ENCODE results near the gene OTUD1.

The OTUD1 gene

DNA sequence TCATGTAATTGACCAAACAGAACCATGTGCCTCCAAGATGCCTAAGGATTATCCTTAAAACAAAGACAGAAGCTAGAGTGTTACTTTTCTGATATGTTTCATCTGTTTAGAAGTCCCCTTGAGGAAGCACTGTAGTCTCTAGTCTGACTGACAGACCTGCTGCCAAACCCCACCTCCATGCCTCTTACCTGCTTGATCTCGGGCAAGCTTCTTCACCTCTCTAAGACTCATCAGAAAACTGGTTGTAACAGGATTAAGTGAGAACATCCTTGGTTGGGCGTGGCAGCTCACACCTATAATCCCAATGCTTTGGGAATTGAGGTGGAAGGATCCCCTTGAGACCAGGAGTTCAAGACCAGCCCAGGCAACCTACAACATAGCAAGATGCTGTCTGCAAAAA, 42.2 kb upstream of the OTUD1 start:
- Histone ChIP-seq H3K4me1 (ENCODE audit: insufficient read depth, poor library complexity, severe bottlenecking) (peaks cover 3% of the 10 kb centered on the region), H3K4me3 (ENCODE audit: severe bottlenecking) (no peak overlapping the region), H3K36me3 (ENCODE audit: low read depth) (no peaks in the 10 kb centered on the region), H3K27ac (ENCODE audit: poor library complexity, severe bottlenecking) (no peak overlapping the region), H3K27me3 (ENCODE audit: insufficient read depth, poor library complexity, severe bottlenecking) (no peaks in the 10 kb centered on the region), H3K9me3 (ENCODE audit: severe bottlenecking) (no peaks in the 10 kb centered on the region)
- no peak for DNase-seq (ENCODE audit: low spot score)
- ATAC-seq (ENCODE audit: low read depth) = no peak
- TF ChIP-seq, protein P1, sequence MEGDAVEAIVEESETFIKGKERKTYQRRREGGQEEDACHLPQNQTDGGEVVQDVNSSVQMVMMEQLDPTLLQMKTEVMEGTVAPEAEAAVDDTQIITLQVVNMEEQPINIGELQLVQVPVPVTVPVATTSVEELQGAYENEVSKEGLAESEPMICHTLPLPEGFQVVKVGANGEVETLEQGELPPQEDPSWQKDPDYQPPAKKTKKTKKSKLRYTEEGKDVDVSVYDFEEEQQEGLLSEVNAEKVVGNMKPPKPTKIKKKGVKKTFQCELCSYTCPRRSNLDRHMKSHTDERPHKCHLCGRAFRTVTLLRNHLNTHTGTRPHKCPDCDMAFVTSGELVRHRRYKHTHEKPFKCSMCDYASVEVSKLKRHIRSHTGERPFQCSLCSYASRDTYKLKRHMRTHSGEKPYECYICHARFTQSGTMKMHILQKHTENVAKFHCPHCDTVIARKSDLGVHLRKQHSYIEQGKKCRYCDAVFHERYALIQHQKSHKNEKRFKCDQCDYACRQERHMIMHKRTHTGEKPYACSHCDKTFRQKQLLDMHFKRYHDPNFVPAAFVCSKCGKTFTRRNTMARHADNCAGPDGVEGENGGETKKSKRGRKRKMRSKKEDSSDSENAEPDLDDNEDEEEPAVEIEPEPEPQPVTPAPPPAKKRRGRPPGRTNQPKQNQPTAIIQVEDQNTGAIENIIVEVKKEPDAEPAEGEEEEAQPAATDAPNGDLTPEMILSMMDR (IDR thresholded peaks at IDR 0.05; ENCODE audit: poor library complexity, severe bottlenecking) = no peak

GRCh38 chr10:23399701-23400144, 39.2 kb upstream of the OTUD1 start:
- Histone ChIP-seq H3K9me3 (ENCODE audit: severe bottlenecking) (no peaks in the 10 kb centered on the region), H3K27me3 (ENCODE audit: insufficient read depth, poor library complexity, severe bottlenecking) (no peaks in the 10 kb centered on the region), H3K4me1 (ENCODE audit: insufficient read depth, poor library complexity, severe bottlenecking) (peaks cover 3% of the 10 kb centered on the region), H3K27ac (ENCODE audit: poor library complexity, severe bottlenecking) (no peak overlapping the region), H3K36me3 (ENCODE audit: low read depth) (no peaks in the 10 kb centered on the region), H3K4me3 (ENCODE audit: severe bottlenecking) (no peak overlapping the region)
- DNase-seq (ENCODE audit: low spot score) (no peak), ATAC-seq (ENCODE audit: low read depth) (peak; percentile 91)
- TF ChIP-seq, protein P1 (IDR thresholded peaks at IDR 0.05; ENCODE audit: poor library complexity, severe bottlenecking) = no peak

GRCh38 chr10:23402856-23403255, 36.0 kb upstream of the OTUD1 start:
- TF ChIP-seq, protein P1 (IDR thresholded peaks at IDR 0.05; ENCODE audit: poor library complexity, severe bottlenecking) = no peak

GRCh38 chr10:23403278-23403677, 35.6 kb upstream of the OTUD1 start:
- Histone ChIP-seq H3K4me3 (ENCODE audit: severe bottlenecking) (no peak overlapping the region), H3K9me3 (ENCODE audit: severe bottlenecking) (no peaks in the 10 kb centered on the region), H3K36me3 (ENCODE audit: low read depth) (no peaks in the 10 kb centered on the region), H3K27me3 (ENCODE audit: insufficient read depth, poor library complexity, severe bottlenecking) (no peaks in the 10 kb centered on the region), H3K4me1 (ENCODE audit: insufficient read depth, poor library complexity, severe bottlenecking) (peaks cover 3% of the 10 kb centered on the region), H3K27ac (ENCODE audit: poor library complexity, severe bottlenecking) (no peak overlapping the region)
- DNase-seq (ENCODE audit: low spot score) = no peak
- ATAC-seq (ENCODE audit: low read depth) = no peak
- TF ChIP-seq, protein P1 (IDR thresholded peaks at IDR 0.05; ENCODE audit: poor library complexity, severe bottlenecking) = no peak

More at GRCh38 chr10:23402856-23403255, 36.0 kb upstream of the OTUD1 start:
- no peaks in the 10 kb centered on the region for H3K27me3 ChIP-seq (ENCODE audit: insufficient read depth, poor library complexity, severe bottlenecking)
- no peak overlapping the region for H3K27ac ChIP-seq (ENCODE audit: poor library complexity, severe bottlenecking)
- DNase-seq (ENCODE audit: low spot score) = no peak
- H3K4me1 ChIP-seq (ENCODE audit: insufficient read depth, poor library complexity, severe bottlenecking) = peaks cover 3% of the 10 kb centered on the region
- ATAC-seq (ENCODE audit: low read depth) = no peak
- H3K9me3 ChIP-seq (ENCODE audit: severe bottlenecking) = no peaks in the 10 kb centered on the region
- H3K4me3 ChIP-seq (ENCODE audit: severe bottlenecking) = no peak overlapping the region
- no peaks in the 10 kb centered on the region for H3K36me3 ChIP-seq (ENCODE audit: low read depth)

DNA sequence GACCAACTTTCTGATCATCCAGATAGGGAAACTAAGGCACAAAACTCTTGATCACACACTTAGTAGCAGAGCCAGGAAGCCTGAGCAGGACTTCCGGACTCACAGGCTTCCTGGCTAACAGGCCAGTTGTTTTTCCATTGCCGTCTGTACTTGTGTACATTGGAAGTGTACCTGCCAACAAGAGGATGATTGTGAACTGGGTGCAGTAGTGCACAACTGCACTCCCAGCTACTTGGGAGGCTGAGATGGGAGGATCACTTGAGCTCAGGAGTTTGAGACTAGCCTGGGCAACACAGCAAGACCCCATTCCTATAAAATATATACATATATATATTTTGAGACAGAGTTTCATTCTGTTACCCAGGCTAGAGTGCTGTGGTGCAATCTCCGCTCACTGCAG, 35.2 kb upstream of the OTUD1 start:
- TF ChIP-seq, protein P1 (IDR thresholded peaks at IDR 0.05; ENCODE audit: poor library complexity, severe bottlenecking) = no peak
- Histone ChIP-seq H3K4me3 (ENCODE audit: severe bottlenecking) (no peak overlapping the region), H3K36me3 (ENCODE audit: low read depth) (no peaks in the 10 kb centered on the region), H3K27ac (ENCODE audit: poor library complexity, severe bottlenecking) (no peak overlapping the region), H3K9me3 (ENCODE audit: severe bottlenecking) (no peaks in the 10 kb centered on the region), H3K4me1 (ENCODE audit: insufficient read depth, poor library complexity, severe bottlenecking) (peaks cover 3% of the 10 kb centered on the region), H3K27me3 (ENCODE audit: insufficient read depth, poor library complexity, severe bottlenecking) (no peaks in the 10 kb centered on the region)
- no peak for ATAC-seq (ENCODE audit: low read depth)
- DNase-seq (ENCODE audit: low spot score) = no peak
